Measurements from ENCODE around the gene G0S2. TPM values are rescaled to one million over a fixed set of nuclear protein-coding genes. Genes with fewer than 3 reads are reported as not detected.
A peak's percentile ranks its signal among the peaks of the same experiment; 100 is the strongest.

Gene G0S2
- polyA plus RNA-seq, 1 of the 3 experiments (the other 2 are of a cell fraction) = 43.2 TPM

- POLR2A ChIA-PET = no interaction called here
- no peaks in the 10 kb centered on the region for H3F3A ChIP-seq (replicated peaks; ENCODE audit: insufficient read depth)
- H3K9ac ChIP-seq = no peak overlapping the region
- no peaks in the 10 kb centered on the region for H4K20me1 ChIP-seq (ENCODE audit: insufficient read depth)
- H3K79me2 ChIP-seq (ENCODE audit: insufficient read depth) = no peaks in the 10 kb centered on the region
- H3K9me2 ChIP-seq = no peaks in the 10 kb centered on the region
- H3K27me3 ChIP-seq (ENCODE audit: insufficient read depth) = no peaks in the 10 kb centered on the region
- no peak overlapping the region for H3K4me2 ChIP-seq
- no peaks in the 10 kb centered on the region for H3K36me3 ChIP-seq (replicated peaks in 1 of 2; ENCODE audit: control insufficient read depth in 1 of 2, insufficient read depth in 2 of 2, low read length in 1 of 2)
- no peak overlapping the region for H3K4me3 ChIP-seq (ENCODE audit: low read depth in 2 of 2, low read length in 1 of 2)
- TF ChIP-seq JUND (IDR thresholded peaks at IDR 0.05) = 0 out of 2 replicates have a peak, but pooled peaks have one; percentile 3
- no peak for TF ChIP-seq TEAD4 (IDR thresholded peaks at IDR 0.05; ENCODE audit: borderline replicate concordance, insufficient read depth)
- no peak overlapping the region for H3K27ac ChIP-seq (ENCODE audit: low read depth in 2 of 2, low read length in 1 of 2)
- DNase-seq = no peak
- H3K4me1 ChIP-seq (ENCODE audit: control insufficient read depth in 1 of 2, insufficient read depth in 2 of 2, low read depth in 1 of 2, low read length in 1 of 2) = peaks cover 0 to 17% of the 10 kb centered on the region in 2 experiments; a peak in 1 of 4 replicates
- no peaks in the 10 kb centered on the region for H3K9me3 ChIP-seq
- WGBS (ENCODE audit: low lambda C conversion rate) = 93% methylated on average over 3 of the region's 3 CpGs
- CTCF ChIA-PET = no interaction called here
- H2AFZ ChIP-seq (ENCODE audit: low read depth) = no peak overlapping the region
Measured at GRCh38 chr1:209662879-209663327, 12.3 kb upstream of the G0S2 start.

- Histone ChIP-seq H3K27ac (ENCODE audit: low read depth in 2 of 2, low read length in 1 of 2) (no peak overlapping the region), H3K4me3 (ENCODE audit: low read depth in 2 of 2, low read length in 1 of 2) (no peak overlapping the region), H3K9me3 (no peaks in the 10 kb centered on the region), H3F3A (replicated peaks; ENCODE audit: insufficient read depth) (no peaks in the 10 kb centered on the region), H3K27me3 (ENCODE audit: insufficient read depth) (no peaks in the 10 kb centered on the region), H3K4me1 (ENCODE audit: control insufficient read depth in 1 of 2, insufficient read depth in 2 of 2, low read depth in 1 of 2, low read length in 1 of 2) (no peaks in the 10 kb centered on the region), H4K20me1 (ENCODE audit: insufficient read depth) (no peaks in the 10 kb centered on the region), H3K9me2 (no peaks in the 10 kb centered on the region), H3K79me2 (ENCODE audit: insufficient read depth) (no peaks in the 10 kb centered on the region), H3K4me2 (no peak overlapping the region), H2AFZ (ENCODE audit: low read depth) (no peak overlapping the region), H3K9ac (no peak overlapping the region), H3K36me3 (replicated peaks in 1 of 2; ENCODE audit: control insufficient read depth in 1 of 2, insufficient read depth in 2 of 2, low read length in 1 of 2) (no peaks in the 10 kb centered on the region)
- DNase-seq = no peak
- 65% methylated on average over 1 of the region's 1 CpG for WGBS (ENCODE audit: low lambda C conversion rate)
- TF ChIP-seq ELF1 (IDR thresholded peaks at IDR 0.05) (no peak), FOXM1 (IDR thresholded peaks at IDR 0.05; ENCODE audit: low read depth) (no peak), RCOR1 (IDR thresholded peaks at IDR 0.05; ENCODE audit: low read length) (no peak), IRF3 (IDR thresholded peaks at IDR 0.05; ENCODE audit: low read depth, low read length) (no peak), MXI1 (IDR thresholded peaks at IDR 0.05; ENCODE audit: low read depth, low read length) (no peak), TAF1 (IDR thresholded peaks at IDR 0.05; ENCODE audit: borderline replicate concordance, low read depth, low read length) (no peak), RFX5 (IDR thresholded peaks at IDR 0.05; ENCODE audit: low read length) (no peak), RAD21 (IDR thresholded peaks at IDR 0.05; ENCODE audit: low read length) (no peak), GABPA (IDR thresholded peaks at IDR 0.05; ENCODE audit: low read depth) (no peak)
- TF ChIP-seq, protein P1, sequence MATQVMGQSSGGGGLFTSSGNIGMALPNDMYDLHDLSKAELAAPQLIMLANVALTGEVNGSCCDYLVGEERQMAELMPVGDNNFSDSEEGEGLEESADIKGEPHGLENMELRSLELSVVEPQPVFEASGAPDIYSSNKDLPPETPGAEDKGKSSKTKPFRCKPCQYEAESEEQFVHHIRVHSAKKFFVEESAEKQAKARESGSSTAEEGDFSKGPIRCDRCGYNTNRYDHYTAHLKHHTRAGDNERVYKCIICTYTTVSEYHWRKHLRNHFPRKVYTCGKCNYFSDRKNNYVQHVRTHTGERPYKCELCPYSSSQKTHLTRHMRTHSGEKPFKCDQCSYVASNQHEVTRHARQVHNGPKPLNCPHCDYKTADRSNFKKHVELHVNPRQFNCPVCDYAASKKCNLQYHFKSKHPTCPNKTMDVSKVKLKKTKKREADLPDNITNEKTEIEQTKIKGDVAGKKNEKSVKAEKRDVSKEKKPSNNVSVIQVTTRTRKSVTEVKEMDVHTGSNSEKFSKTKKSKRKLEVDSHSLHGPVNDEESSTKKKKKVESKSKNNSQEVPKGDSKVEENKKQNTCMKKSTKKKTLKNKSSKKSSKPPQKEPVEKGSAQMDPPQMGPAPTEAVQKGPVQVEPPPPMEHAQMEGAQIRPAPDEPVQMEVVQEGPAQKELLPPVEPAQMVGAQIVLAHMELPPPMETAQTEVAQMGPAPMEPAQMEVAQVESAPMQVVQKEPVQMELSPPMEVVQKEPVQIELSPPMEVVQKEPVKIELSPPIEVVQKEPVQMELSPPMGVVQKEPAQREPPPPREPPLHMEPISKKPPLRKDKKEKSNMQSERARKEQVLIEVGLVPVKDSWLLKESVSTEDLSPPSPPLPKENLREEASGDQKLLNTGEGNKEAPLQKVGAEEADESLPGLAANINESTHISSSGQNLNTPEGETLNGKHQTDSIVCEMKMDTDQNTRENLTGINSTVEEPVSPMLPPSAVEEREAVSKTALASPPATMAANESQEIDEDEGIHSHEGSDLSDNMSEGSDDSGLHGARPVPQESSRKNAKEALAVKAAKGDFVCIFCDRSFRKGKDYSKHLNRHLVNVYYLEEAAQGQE (IDR thresholded peaks at IDR 0.05; ENCODE audit: low read depth, low read length) = no peak
- ChIA-PET CTCF (interaction anchor here (1.1 kb wide), 1 partner anchor 38 kb away, joined by 4 read pairs; no protein-coding TSS in a partner anchor), POLR2A (no interaction called here)
Measured at GRCh38 chr1:209667103-209667502, 8.1 kb upstream of the G0S2 start.

All from SK-N-SH (cell line).